GM18870 (cell line): ENCODE measurements around the gene DNAH17.

Source experiments
- ATAC-seq: cut with Tn5 transposase; IDR thresholded peaks from one replicate; pipeline ENCODE4 v1.9.1; 2021; ENCODE audit warnings: moderate library complexity; ENCODE audit not compliant: unreplicated experiment

DNAH17 gene

GRCh38 chr17:78575340-78575739 lies 1.9 kb downstream of the DNAH17 start:
- ATAC-seq = no peak

- ATAC-seq = no peak
Observed at GRCh38 chr17:78573955-78574354, 3.2 kb downstream of the DNAH17 start.

GRCh38 chr17:78572239-78573205 lies 4.7 kb downstream of the DNAH17 start:
- ATAC-seq = no peak

DNA sequence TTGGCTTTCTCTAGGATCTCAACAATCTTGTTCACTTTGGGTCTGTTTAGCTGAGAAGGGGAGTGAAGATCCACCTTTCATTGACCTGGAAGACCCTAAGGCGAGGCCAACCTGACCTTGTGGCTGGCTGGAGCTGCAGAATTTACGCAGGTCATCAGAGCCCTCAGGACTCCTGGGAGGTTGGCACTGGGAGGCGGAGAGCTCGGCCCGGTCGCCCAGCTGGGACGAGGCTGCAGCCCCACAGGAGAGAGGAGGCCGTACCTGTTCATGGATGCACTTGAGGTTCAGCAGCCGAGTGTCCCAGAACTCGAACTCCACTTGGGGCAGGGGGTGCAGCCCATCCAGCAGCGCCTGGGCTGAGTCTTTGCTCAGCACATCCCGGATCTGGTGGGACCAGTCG lies 5.9 kb downstream of the DNAH17 start:
- ATAC-seq = no peak

- no peak for ATAC-seq
Observed at GRCh38 chr17:78568494-78569115, 8.6 kb downstream of the DNAH17 start.

- ATAC-seq = no peak
Observed at GRCh38 chr17:78567991-78568390, 9.2 kb downstream of the DNAH17 start.

DNA sequence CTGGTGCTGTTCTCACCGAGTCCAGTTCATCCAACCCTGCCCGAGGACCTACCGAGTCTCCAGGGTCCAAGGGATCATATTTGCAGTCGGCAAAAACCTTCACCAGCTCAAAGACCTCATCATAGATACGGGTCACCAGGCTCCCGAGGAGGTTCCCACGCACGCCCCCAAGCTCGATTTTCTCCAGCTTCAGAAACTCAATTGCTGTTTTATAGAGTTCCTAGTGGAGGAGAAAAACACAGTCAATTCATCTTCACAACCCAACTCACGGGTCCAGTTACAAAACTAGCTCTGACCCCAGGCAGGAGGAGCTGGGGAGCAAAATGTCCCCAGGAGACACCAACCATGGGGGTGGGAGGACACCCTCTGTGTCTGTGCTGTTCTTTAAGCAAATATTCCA lies 10.2 kb downstream of the DNAH17 start:
- no peak for ATAC-seq

- no peak for ATAC-seq
Observed at GRCh38 chr17:78563189-78564145, 13.7 kb downstream of the DNAH17 start.

DNA sequence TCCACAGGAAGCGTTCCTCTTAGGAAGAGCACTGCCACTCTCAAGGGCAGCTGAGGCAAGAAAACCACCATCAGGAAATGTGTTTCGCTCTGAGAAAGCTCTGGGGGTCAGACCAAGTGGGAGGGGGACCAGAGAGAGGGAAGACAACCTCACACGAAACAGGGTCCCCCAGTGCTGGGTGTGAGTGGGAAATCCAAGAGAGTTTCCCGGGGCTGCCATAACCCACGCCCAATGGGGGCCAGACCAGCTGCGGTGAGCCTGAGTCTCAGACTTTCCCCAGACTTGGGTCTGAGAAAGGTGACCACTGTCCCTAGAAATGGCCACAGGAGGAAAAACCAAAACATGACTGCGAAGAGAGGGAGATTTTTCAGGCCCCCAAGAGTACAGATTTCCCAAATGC lies 14.5 kb downstream of the DNAH17 start:
- no peak for ATAC-seq

DNA sequence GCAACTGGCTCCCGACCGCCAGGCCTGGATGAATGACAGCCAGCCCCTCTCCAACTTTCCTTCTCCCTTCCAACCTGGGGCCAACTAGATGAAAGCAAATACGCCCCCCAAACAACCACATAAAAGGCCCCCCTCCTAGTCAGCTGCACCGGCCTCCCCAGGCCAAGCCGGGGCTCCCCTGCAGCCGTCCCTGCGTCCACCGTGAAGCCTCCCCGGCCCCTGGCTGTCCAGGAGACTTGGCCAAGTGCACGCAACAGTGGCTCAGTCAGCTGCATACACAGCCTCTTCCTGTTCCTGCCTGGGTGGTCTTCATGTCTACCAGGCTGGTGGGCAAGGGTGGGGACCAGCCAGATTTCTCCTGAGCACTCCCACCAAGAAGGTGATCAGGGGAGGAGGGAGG lies 16.0 kb downstream of the DNAH17 start:
- no peak for ATAC-seq

GRCh38 chr17:78560731-78561130 lies 16.5 kb downstream of the DNAH17 start:
- ATAC-seq = no peak

DNA sequence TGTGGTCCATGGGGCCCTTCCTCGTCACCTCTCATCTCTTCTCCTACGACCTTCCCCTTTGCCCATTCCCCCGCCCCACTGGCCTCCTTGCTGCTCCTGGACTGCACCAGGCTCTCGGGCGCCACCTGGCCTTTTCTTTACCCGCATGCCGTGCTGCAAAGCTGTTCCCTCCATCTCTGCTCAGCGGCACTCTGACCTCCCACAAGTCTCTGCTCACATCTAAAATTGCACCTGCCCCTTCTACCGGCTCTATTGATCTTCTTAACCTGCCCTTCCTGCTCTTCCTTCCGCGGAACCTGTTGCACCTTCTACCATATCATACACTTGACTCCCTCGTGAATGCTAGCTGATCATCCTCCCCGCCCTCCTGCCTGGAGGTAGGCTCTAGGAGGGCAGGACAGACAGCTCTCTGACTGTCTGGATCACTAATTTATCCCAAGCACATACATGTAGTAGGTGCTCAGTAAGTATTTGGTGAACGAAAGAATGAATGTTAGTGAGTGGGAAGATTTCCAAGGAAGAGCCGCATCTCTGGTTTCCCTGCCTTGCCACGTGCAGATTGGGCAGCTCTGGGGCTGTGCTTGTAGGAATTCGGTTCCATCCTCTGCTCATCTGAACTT lies 17.3 kb downstream of the DNAH17 start:
- ATAC-seq = no peak

DNA sequence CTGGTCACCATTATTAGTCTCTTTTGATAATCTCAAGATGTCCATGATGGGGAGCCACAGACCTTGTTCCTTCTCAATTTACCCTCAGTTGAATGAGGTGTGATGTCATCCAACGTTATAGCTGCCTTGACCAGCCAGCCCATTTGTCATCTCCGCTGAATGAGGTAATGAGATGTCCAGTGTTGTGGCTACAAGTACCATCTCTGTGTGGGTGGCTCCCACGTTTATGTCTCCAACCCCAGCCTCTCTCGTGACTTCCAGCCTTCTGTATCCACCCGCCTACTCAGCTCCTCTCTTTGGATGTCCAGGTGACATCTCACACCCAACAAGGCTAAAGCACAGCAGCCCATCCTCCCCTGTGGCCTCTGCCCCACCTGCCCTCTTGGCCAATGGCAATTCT lies 18.2 kb downstream of the DNAH17 start:
- ATAC-seq = no peak

GRCh38 chr17:78558181-78558850 lies 18.9 kb downstream of the DNAH17 start:
- ATAC-seq = no peak

DNA sequence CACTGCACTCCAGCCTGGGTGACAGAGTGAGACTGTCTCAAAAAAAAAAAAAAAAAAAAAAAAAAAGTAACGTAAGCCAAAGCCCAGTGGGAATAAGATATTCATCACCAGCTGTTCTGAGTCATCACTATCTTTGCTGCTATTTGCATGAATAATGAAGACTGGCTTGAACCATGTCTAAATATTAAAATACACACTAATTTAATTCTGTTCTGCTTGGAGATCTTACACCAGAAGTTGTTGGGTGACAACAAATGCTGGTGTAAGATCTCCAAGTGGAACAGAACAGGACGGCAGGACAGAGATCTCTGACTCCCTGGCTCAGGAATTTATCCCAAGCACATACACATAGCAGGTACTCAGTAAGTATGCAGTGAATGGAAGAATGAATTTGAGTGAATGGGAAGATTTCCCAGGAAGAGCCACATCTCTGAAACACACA lies 19.6 kb downstream of the DNAH17 start:
- no peak for ATAC-seq

DNA sequence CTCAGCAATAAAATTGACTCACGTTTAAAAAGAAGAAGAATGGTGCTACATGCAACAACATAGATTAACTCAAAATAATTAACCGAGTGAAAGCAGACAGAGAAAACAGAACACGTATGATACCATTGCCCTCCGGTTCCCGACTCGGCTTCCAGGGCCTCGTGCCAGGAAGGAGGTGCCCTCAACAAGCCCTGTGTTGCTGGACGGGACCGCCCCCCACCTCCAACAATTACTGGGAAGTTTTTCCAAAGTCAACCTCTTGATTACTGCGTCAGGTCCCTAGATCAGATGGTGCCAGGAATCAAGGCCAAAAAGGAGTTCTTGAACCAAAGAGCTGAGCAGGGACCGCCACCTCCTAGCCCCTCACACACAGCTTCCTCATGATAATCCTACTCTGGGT lies 20.4 kb downstream of the DNAH17 start:
- no peak for ATAC-seq

DNA sequence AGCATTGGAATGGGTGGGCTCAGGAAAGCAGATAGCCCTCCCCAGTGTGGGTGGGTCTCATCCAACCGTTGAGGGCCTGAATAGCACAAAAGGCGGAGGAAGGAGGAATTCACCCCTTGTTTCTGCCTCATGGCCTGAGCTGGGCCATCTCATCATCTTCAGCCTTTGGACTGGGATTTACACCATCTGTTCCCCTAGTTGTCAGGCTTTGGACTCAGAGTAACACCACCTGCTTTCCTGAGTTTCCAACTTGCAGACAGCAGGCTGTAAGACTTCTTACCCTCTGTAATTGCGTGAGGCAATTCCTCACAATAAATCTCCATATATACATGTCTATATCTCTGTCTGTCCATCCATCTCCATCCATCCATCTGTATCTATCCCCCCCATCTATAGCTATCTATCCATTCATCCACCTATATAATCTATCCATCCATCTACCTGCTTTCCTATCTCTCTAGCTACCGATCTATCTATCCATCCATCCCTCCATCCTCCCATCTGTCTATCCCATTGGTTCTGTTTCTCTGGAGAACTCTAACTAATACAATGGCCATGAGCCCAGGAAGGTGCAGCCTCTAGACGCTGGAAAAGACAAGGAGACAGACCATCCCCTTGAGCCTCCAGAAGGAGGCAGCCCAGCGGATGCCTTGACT lies 21.3 kb downstream of the DNAH17 start:
- ATAC-seq = no peak

- ATAC-seq = no peak
Observed at GRCh38 chr17:78550464-78550863, 26.7 kb downstream of the DNAH17 start.

DNA sequence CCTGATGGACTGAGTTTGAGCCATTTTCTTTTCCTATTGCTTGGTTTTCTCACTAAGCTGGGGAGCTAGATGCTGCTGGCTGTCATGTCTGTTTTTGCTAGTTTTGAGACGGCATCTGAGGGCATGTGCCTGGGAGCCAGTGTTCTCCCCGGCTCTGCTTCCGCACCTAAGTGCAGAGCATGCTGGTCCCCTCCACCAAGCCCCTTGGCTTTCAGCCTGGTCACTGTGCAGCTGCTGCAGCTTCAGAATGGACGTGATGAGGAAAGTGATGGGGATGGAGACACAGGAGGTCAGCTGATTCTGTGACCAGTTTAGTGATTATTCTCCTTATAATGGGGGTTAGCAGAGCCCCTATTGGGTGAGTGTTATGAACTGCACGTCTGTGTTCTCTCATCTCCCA lies 28.5 kb downstream of the DNAH17 start:
- no peak for ATAC-seq

DNA sequence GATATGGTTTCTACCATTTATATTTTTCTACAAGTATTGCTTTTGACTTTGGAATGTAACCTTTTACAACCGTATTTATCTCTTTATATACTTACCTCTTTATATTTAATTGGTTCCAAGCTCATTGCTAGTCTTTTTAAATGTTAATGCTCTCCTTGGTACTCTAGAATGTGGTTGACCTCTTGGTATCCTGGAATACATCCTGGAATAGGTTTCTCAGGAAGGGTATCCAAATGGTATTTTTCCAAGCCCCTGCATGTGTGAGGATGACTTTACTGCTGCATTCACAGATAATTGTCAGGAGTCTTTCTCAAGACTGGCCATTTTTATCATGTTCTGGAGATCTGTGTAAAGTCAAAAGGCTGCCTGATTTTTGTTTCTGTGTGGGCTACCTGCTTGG lies 30.2 kb downstream of the DNAH17 start:
- no peak for ATAC-seq
